Peyer's patch (tissue), 4 donors: ENCODE results near the gene RGS9BP.

Experiments used
- CTCF ChIP-seq, 6 experiments: fragments of 450-650 bp in 4 of 6; fragments of 200-600 bp in 2 of 6; sonication (generic) in 1 of 6; IDR thresholded peaks; one replicate each; pipeline ENCODE4 v1.5.1; 2017 to 2019; ENCODE audit warnings: antibody characterized with exemption in 6 of 6, mild to moderate bottlenecking in 3 of 6, moderate library complexity in 1 of 6
- POLR2A ChIP-seq, 2 donors: fragments of 450-650 bp; IDR thresholded peaks; one replicate each; pipeline ENCODE4 v1.5.1; 2017; ENCODE audit warnings: antibody characterized with exemption in 2 of 2, mild to moderate bottlenecking in 2 of 2, moderate library complexity in 2 of 2

- peak in 1 of 6 experiments; percentile 12 for TF ChIP-seq CTCF (IDR thresholded peaks at IDR 0.05)
- no peak for TF ChIP-seq POLR2A (IDR thresholded peaks at IDR 0.05)
Observed at GRCh38 chr19:32676186-32676894, 692 bp downstream of the RGS9BP start.
